RPMI8226 (cell line): ENCODE results near the gene SBDS.
A peak's percentile ranks its signal among the peaks of the same experiment; 100 is the strongest.
"Not testable (repeated sequence)": the region's sequence is repeated elsewhere in the genome, so short reads cannot be mapped to it uniquely, and the experiment has no call there.

Experiments
- DNase-seq: peaks from one replicate; pipeline ENCODE4 v3.0.0-alpha.2; 2015

Gene SBDS

GRCh38 chr7:66995050-66995776, at the start of gene SBDS:
Gene SBDS, minus strand, starts transcription at chr7:66995586. Its CDS starts 169 bp downstream, at chr7:66995417.
- DNase-seq: peak; percentile 99

- DNase-seq: not testable (repeated sequence)
Measured at GRCh38 chr7:67043559-67043930, 48.2 kb upstream of the SBDS start.

GRCh38 chr7:67042781-67043558, 47.6 kb upstream of the SBDS start:
- DNase-seq: not testable (repeated sequence)

GRCh38 chr7:67040832-67041231, 45.4 kb upstream of the SBDS start:
- DNase-seq: not testable (repeated sequence)

- DNase-seq: not testable (repeated sequence)
Measured at GRCh38 chr7:67036432-67037395, 41.3 kb upstream of the SBDS start.

- DNase-seq: no peak
Measured at GRCh38 chr7:67033251-67033650, 37.9 kb upstream of the SBDS start.

GRCh38 chr7:67031685-67032084, 36.3 kb upstream of the SBDS start:
- DNase-seq: not testable (repeated sequence)

GRCh38 chr7:67025459-67025858, 30.1 kb upstream of the SBDS start:
- not testable (repeated sequence) for DNase-seq

- DNase-seq: no peak
Measured at GRCh38 chr7:67022511-67022910, 27.1 kb upstream of the SBDS start.

- DNase-seq: no peak
Measured at GRCh38 chr7:67021260-67021659, 25.9 kb upstream of the SBDS start.

GRCh38 chr7:67019562-67020390, 24.4 kb upstream of the SBDS start:
- DNase-seq: no peak

- DNase-seq: no peak
Measured at GRCh38 chr7:67018940-67019339, 23.6 kb upstream of the SBDS start.

GRCh38 chr7:67017971-67018370, 22.6 kb upstream of the SBDS start:
- DNase-seq: not testable (repeated sequence)

- DNase-seq: not testable (repeated sequence)
Measured at GRCh38 chr7:67014076-67014622, 18.8 kb upstream of the SBDS start.

- not testable (repeated sequence) for DNase-seq
Measured at GRCh38 chr7:67009677-67010076, 14.3 kb upstream of the SBDS start.

- no peak for DNase-seq
Measured at GRCh38 chr7:67008260-67008659, 12.9 kb upstream of the SBDS start.

- no peak for DNase-seq
Measured at GRCh38 chr7:67006965-67007364, 11.6 kb upstream of the SBDS start.

GRCh38 chr7:67004145-67004544, 8.8 kb upstream of the SBDS start:
- not testable (repeated sequence) for DNase-seq

GRCh38 chr7:67000601-67001258, 5.3 kb upstream of the SBDS start:
- DNase-seq: peak; percentile 8

- DNase-seq: peak; percentile 99
Measured at GRCh38 chr7:66996444-66997191, 1.2 kb upstream of the SBDS start, which contains the start of gene TYW1. Gene TYW1, plus strand, starts transcription at chr7:66996833. Its CDS starts 146 bp downstream, at chr7:66996979.
